ENCODE results near the gene ANKMY1.

ANKMY1 gene, protein sequence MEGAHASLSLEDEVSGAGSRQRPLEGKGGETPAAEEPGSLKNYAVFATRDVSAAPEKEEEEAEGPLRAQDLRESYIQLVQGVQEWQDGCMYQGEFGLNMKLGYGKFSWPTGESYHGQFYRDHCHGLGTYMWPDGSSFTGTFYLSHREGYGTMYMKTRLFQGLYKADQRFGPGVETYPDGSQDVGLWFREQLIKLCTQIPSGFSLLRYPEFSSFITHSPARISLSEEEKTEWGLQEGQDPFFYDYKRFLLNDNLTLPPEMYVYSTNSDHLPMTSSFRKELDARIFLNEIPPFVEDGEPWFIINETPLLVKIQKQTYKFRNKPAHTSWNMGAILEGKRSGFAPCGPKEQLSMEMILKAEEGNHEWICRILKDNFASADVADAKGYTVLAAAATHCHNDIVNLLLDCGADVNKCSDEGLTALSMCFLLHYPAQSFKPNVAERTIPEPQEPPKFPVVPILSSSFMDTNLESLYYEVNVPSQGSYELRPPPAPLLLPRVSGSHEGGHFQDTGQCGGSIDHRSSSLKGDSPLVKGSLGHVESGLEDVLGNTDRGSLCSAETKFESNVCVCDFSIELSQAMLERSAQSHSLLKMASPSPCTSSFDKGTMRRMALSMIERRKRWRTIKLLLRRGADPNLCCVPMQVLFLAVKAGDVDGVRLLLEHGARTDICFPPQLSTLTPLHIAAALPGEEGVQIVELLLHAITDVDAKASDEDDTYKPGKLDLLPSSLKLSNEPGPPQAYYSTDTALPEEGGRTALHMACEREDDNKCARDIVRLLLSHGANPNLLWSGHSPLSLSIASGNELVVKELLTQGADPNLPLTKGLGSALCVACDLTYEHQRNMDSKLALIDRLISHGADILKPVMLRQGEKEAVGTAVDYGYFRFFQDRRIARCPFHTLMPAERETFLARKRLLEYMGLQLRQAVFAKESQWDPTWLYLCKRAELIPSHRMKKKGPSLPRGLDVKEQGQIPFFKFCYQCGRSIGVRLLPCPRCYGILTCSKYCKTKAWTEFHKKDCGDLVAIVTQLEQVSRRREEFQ

DNA sequence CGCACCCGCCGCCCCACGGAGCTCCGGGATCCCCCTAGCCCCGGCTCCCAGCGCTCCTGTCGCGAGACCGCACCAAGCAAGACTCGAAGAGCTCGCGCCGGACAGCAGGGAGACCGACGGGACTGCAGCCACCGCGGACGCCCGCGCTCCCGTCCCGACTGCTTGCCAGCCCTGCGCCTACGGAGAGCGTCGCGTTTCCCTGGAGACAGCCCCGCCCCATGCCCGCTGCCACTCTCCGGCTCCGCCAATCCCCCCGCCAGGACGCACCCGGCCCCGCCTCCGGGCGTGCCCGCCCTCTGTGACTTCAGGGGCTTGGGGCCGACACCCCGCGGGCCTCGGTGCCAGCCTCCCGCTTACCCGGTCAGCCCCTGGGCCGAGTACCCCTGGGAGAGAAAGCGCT lies at the start of gene ANKMY1:
Gene ANKMY1, minus strand, starts transcription at position 181 of the 400 bp plus-strand sequence. CDS start 653 bp downstream, outside the sequence.
- DNase-seq, result peak; percentile 76

DNA sequence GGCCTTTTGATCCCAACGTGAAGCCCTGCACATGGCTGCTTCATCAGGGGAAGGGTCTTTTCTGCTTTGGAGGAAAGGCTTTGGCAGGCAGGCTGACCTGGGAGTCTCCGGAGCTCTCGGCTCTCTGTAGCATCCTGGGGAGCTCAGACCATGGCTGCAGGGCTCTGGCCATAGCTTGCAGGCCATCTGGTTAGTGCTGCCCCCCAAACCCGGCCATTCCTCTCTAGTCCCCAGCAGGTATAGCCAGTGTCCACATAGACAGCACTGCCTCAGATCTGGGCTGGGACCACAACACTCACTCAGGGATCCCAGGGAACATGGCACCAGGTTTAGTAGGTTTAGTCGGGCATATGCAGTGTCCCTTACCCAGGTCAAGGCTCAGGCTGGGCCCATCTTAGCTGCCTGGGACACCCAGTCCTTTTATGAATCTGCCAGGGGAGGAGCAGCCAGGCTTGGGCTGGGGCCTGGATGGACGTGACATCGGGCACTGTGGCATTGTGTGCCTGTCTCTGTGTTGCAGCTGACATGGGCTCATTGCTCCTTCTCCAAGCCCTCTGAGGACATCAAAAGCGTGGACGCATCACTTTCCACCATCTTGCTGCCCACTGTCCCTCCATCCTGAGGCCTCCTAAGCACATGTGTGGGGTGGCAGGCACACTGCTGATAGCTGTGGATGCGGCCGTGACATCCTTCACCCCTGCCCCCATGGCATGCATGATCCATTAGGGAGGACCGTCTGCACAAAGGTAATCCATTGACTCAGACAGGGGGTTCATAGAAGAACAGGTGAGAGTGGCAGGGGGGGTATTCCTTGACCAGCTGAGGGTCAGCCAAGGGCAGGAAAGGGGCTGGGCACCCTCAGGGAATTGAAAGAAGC lies 48.3 kb upstream of the ANKMY1 start:
- no peak for DNase-seq

DNA sequence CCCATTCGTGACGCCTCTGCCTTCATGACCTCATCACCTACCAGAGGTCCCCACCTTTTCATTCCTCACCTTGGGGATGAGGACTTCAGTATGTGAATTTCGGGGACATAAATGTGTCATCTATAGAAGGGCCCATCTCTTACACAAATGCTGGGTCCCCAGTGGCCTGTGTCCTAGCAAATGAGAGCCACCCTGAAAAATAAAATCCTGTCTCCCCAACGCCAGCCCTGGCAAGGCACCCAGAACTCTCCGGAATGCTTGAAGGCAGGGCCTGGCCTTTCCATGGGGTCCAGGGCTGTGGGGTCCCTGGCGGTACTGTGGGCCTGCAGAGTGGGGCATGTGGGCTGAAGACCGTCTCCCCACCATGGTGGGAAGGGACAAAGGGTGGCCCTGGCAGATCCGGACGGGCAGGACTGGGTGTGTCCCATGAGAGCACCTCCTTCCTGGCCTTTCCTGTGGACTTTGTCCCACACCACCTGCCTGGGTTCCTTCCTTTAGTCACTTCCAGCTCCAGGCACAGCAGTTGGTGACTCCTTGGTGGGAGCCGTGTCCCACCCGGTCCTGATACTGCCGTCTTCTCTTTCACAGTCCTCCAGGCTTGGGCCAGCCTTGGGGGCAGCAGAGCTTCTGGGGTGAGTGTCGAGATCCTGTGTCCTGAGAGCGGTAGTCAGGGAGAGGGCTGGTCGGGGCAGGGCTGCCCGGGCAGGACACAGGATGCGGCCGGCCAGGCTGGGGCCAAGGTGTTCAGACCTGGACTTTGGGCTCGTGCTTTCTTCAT lies 47.3 kb upstream of the ANKMY1 start:
- DNase-seq, result no peak

DNA sequence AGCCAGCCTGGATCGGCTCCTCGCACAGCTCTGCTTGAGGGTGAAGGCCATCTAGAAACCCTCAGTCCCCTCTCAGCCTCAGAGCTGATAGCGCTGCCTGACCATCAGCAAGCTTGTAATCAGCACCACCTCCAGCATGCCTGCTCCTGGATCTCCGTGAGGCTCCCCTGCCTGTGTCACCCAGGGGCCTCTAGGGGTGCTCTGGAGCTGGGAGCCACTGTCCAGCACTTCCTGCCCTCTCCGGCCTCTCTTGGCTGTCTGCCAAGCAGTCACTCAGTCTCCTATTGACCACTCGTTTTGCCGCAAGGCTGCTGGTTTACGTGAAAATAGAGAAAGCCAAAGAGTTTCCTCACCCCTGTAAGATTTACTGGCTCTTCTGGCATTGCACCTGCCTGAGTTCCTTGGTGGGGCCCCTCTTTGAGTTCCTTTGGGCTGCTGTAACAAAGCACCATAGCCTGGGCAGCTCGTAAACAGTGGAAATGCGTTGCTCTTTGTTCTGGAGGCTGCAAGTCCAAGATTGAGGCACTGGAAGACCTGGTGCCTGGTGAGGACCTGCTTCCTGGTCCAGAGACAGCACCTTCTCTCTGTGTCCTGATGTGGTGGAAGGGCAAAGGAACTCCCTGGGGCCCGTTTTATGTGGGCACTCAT lies 46.6 kb upstream of the ANKMY1 start:
- no peak for DNase-seq

DNA sequence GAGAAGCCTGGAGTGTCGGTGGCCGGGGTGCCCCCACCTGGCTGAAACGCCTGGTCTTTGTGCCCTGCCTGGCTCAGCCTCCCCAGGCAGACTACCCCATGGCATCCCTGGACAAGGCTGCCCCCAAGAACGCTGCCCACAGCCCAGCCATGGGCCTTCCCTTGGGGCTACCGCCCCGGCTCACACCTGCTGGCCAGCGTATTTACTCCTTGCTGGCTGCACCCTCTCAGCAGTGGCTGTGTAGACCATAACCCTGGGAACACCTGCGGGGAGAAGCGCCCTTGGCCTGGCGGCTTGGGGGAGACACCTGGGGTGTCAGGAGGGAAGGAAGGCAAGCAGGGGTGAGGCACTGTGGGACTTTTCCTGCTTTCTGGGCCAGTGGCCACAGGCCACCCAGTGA lies 46.1 kb upstream of the ANKMY1 start:
- no peak for DNase-seq

DNA sequence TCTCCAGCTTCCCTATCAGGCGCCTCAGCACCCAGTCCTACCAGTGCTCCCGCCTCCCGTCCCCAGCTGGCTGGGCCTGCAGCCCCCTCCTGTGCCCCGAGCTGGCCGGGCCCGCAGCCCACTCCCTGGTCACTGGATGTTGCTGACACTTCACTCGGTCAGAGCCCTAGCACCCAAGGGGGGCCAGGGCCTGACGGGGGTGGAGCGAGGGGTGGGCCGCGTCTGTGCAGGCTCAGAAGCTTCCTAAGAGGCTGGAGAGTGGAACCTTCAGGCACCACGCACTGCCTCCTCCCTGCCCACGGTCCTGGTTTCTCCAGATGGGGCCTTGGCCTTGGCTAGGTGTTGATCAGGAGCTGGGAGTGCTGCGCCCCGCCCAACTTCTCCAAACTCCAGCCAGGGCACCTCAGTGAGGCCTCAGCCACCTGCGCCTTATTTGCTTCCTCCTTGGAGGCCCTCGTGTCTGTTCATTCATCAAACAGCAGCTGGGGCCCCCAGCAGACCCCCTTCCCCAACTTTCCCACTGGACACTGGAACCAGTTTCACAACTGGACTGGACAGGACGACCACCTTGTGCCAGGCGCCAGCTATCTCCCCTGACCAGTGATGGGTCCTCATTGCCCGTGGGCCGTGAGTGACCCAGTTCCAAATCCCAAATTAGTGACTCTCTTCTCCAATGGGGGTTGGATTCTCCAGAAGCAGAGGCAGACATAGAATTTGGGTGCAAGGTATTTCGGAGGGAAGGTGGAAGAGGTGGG lies 45.5 kb upstream of the ANKMY1 start:
- no peak for DNase-seq

DNA sequence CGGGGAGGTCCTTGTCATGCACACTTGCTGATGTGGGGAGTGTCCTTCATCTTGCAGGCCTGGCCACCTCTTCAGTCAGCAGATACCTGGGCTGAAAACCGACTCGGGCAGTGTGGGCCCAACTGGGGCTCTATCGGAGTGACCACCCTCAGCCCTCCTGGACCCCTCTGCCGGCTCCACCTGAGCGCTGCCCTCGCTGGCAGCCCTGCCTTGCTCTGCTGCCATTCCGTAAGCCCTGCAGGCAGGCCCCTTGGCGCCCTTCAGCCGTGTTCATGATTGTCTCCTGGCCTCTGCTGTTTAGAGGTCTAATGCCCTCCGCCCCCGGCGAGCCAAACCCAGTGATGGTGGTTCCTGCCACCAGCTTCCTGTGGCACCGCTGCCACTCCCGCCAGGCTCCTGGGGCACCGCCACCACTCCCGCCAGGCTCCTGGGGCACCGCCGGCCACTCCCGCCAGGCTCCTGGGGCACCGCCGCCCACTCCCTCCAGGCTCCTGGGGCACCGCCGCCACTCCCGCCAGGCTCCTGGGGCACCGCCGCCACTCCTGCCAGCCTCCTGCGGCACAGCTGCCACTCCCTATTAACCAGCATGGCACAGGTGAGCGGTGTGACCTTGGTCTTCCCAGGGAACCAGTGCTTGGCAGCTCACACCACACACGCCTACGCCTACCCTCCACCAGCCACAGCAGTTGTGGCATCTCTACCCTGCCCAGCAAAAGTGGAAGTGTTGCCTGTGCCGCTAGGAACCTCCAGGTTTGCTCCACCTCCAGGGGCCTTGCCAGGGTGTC lies 44.7 kb upstream of the ANKMY1 start:
- DNase-seq, result no peak

DNA sequence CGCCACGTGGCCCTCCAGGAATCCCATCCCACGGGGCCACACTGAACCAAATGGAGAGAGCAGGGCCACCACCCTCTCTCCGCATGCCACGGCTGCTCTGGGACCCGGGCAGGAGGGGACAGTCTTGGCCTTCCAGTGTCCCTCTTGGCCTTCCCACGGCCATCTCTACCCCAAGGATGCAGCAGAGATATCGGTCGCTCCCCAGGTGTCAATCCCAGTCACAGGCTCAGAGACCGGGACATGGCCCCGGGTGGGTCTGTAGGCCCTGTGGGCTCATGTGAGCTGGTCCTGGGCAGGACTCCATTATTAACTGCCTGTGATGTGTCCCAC lies 44.0 kb upstream of the ANKMY1 start:
- DNase-seq, result no peak

DNA sequence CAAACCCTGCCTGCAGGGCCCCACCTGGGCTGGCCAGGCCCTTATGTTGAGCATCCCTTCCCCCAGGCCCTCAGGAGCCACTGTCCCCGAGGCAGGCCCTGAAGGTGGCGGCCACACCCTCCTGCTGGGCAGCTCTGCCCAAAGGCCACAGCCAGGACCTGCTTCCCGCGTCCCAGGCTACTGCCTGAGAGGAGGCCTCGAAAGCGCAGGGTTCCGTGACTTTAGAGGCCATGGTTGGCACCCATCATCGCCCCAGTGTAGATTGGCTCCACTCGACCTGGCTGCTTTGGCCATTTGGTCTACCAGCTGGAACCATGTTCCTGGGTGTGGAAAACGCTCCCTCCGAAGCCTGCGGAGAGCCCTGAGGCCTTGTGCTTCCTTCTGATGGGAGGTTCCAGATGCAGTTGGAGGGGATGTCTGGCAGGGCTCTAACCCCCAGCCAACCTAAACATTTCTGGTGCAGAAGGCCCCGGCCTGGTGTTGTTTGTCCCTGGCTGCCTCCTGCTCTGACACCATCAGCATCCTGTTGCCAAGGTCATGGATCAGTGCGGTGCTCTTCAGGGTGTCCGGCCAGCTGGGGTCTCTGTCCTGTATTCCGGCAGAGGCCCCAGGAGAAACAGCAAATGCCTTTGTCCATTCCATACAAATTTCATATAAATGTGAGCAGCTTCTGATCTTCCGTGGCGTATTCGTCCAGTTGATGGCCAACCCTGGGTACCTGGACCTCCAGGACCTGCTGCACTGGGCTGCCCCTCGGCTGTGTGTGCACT lies 43.5 kb upstream of the ANKMY1 start:
- DNase-seq, result no peak

DNA sequence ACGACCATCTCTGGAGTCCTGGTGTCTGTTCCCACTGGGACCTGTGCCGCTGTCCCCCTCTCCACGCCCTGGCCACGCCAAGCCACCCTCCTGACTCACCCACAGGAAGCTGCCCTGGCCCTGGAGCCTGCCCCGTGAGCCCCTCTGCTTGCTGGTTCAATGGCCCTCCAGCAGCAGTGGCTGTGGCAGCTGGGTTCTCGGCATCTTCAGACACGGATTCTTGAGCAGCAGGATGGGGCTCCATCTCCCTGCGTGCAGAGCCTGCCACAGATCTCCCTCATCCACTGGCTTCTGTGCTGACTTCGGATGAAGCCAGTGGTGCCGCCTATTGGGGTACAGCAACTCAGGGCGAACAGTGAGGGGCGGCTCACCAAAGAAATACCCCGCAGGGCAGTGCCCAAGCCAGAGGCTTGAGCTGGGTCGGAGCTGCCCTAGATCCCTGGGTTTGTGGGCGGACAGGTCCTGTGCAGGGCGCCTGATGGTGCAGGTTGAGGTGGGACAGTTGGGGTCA lies 42.7 kb upstream of the ANKMY1 start:
- no peak for DNase-seq

DNA sequence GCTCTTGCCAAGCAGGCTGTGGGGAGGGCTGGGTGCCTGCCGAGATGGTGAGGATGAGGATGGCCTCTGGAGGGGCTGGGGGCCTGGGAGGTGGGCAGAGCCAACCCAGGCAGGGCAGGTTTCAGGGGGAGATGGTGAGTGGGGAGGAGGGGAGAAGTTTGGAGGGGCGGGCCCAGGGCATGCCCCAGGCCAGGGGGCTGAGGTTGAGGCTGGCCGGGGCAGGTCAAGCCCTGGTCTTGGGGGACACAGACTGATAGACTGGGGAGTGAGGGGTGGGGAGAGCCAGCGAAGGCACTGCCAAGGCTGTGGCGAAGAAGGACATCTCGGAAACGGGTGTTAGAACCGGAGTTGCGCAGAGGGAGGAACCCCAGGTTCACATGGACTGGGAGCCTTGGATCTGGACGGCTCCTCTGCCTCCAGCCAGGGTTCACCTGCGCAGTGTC lies 41.4 kb upstream of the ANKMY1 start:
- no peak for DNase-seq

DNA sequence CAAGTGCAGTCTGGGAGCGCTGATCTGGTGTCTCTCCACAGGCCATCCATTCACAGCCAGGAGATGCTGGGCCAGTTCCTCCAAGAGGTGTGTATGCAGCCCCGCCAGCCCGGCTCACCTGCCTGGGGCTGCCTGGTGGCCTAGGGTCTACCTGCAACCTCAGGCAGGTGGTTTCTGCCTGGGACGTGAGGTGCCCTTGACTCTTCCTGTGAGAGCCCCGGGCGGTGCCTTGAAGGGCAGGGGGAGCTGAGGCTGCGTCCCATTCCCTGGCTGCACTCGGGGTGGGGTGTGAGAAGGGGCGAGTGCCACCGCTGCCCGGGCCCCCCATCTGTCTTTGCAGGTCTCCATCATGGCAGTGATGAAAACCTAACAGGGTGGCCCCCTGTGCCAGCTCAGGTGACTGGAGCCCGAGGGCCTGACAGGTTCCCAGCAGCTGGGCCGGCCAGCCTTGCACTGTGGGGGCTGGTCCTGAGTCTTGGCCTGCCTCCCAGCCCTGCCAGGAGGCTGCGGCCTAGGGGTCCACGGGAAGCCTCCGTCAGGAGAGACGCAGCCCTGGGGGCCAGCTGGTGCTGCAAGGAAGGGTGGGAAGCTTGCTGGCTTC lies 40.6 kb upstream of the ANKMY1 start:
- DNase-seq, result no peak

DNA sequence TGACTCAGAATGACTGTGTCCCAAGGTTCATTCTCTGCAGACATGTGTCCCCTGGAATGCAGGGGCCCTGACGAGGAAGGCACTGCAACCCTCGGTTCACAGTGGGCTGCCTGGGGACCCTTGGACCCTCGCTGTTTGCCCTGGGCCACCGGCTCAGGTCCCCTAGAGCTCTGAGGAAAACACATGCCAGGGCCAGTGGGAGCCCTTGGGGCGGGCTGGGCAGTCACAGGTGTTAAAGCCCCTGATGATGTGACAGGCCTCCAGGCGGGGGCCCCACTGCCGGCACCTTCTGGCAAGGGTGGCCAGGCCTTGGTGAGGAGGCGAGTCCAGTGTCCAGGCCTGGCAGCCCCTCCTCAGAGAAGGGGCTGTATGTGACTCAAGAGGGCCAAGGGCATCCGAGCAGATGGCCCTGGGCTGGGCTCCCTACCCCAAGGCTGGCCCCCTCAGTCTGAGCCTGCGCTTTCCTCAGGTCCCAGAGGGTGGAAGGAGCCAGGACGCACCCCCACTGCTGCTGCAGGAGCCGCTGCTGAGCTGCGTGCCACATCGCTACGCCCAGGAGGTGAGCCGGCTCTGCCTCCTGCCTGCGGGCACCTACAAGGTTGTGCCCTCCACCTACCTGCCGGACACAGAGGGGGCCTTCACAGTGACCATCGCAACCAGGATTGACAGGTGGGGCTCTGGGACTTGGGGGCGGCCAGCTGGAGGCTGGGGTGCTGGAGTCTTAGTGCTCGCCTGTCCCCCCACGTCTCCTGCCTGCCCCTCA lies 39.8 kb upstream of the ANKMY1 start:
- no peak for DNase-seq

DNA sequence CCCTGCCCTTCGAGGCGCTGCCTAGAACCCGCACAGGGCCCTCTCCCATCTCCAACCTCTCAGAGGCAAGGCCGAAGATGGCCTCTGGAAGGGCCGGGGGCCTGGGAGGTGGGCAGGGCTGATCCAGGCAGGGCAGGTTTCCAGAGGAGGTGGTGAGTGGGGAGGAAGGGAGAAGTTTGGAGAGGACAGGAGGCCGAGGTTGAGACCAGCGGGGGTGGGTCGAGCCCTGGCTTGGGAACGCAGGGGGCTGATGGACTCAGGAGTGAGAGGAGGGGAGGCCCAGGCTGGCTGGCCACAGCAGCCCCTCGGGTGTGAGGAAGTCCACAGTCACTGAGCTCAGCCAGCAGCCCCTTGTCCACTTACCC lies 39.2 kb upstream of the ANKMY1 start:
- no peak for DNase-seq

DNA sequence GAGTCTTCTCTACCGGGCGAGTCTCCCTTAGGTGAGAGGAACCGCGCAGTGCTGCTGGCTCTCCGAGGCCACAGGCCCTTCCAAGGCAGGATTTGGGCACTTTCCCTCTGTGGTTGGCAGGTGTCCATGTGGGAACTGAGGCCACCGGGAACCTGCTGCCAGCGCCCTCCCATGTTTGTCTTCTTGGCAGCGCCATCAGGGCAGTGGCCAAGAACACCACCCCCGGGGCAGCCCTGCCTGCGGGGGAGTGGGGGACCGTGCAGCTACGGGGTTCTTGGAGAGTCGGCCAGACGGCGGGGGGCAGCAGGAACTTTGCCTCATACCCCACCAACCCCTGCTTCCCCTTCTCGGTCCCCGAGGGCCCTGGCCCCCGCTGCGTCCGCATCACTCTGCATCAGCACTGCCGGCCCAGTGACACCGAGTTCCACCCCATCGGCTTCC lies 38.7 kb upstream of the ANKMY1 start:
- DNase-seq, result no peak

DNA sequence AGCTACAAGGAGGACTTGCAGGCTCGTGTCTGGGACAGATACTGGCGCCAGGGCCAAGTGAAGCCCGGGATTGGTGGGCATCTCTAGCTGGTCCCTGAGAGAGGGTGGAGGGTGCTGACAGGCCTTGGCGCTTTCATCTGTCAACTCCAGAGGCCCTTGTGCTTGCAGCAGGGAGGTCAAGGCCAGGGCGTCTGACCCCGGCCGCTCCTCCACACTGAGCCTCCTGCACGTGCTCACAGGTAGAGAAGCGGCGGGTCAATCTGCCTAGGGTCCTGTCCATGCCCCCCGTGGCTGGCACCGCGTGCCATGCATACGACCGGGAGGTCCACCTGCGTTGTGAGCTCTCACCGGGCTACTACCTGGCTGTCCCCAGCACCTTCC lies 38.3 kb upstream of the ANKMY1 start:
- no peak for DNase-seq

DNA sequence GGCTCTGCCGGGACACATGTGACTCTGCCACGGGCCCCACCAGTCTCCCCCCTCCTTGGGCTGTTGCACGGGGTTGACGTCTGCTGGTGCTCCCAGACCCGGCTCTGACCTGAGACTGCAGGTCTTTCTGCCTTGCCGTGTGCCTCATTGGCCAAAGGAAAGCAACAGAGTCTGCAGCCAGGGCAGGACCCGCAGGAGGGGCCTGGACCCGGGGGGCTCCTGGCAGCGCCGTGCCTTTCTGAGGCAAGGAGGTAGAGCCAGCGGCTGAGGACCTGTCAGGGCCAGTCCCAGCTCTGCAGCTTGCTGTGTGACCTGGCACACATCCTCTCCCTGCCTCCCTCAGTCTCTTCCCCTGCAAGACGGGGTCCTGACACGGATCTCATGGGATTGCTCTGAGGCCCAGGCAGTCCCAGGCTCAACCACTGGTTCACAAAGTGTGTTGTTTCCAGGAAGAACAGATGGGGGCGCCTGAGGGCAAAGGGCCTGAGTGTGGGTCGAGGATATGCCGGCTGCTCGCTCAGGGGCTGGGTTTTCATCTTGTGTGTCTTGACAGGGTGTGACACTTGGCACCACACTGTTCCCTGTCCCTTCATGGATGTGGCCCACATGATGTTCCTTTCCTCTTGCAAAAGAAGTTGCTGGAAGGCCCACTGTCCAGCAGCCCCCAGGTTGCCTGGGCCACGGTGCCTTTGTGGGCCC lies 37.7 kb upstream of the ANKMY1 start:
- DNase-seq, result no peak
